Stimulated activated CD8-positive, alpha-beta memory T cell treated with anti-CD3 and anti-CD28 coated beads, Interleukin-12 subunit alpha, Interleukin-12 subunit beta, amount 100 ng/mL, for 24 hours (primary cell): ENCODE measurements around the gene HOXD12.

Experiments used
- DNase-seq: peaks from one replicate; pipeline ENCODE4 v3.0.0-alpha.2; 2020; ENCODE audit errors: extremely low read depth

The HOXD12 gene

GRCh38 chr2:176092270-176093144, 7.1 kb upstream of the HOXD12 start, which contains the start of gene HOXD13:
HOXD13 (plus strand) TSS chr2:176092721; CDS start chr2:176092891, 170 bp downstream.
- DNase-seq = no peak

GRCh38 chr2:176093145-176093897, 6.3 kb upstream of the HOXD12 start:
- DNase-seq = no peak

DNA sequence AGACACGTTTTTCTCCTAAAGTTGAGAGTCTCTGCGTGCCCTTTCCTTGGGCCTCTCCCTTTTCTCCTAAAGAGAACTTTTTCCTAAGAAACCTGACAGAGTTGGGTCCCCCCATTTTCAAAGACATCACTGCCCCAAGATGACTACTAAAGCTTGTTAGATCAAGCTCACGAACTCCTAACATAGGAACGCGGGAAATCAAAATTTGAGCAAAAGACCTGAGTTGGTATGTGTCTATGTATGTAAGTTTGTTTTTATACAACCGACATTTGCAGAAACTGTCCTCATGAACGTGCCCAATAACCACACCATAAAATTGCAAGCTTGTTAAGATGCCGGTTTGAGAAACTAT, 5.7 kb upstream of the HOXD12 start:
- DNase-seq = no peak

DNA sequence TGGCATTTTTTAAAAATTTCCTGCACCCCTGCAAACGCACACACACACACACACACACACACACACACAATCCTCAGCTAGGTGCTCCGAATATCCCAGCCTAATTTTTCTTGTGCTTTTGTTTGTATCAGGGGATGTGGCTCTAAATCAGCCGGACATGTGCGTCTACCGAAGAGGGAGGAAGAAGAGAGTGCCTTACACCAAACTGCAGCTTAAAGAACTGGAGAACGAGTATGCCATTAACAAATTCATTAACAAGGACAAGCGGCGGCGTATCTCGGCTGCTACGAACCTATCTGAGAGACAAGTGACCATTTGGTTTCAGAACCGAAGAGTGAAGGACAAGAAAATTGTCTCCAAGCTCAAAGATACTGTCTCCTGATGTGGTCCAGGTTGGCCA, 5.2 kb upstream of the HOXD12 start:
- no peak for DNase-seq

- DNase-seq = no peak
Observed at GRCh38 chr2:176095421-176095820, 4.2 kb upstream of the HOXD12 start.

DNA sequence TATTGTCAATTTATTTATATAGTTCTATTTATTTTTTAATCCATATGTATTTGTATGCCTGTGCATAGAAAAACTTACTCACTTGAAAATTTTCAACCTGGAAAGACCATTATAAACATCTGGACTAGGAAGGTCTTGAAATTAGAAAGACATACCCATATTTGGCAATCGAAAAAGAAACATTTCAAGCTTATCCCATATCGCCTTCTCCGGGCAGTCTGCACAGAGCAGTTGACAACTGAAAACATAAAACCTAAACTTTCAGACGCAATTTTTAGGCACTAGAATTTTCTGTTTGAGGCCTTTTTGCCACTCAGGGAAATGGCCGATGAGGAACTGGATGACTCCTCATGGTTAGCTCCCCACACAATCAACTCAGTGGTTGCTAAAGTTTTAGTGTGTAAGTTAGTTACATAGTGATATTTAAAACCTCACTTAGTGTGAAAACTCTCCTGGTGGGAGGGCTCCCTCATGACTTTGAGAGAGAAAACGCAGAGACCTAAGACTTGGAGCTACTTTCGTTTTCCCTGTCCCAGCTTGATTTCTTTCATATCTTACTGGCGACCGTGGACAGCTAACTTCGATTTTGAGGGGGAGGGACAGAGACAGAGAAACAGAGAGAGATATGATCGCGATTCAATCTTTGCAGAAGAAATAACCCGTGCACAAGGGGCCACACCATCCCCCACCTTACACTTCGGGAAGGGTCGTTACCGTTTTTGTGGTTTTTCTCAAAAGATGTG, 3.2 kb upstream of the HOXD12 start:
- DNase-seq = no peak

DNA sequence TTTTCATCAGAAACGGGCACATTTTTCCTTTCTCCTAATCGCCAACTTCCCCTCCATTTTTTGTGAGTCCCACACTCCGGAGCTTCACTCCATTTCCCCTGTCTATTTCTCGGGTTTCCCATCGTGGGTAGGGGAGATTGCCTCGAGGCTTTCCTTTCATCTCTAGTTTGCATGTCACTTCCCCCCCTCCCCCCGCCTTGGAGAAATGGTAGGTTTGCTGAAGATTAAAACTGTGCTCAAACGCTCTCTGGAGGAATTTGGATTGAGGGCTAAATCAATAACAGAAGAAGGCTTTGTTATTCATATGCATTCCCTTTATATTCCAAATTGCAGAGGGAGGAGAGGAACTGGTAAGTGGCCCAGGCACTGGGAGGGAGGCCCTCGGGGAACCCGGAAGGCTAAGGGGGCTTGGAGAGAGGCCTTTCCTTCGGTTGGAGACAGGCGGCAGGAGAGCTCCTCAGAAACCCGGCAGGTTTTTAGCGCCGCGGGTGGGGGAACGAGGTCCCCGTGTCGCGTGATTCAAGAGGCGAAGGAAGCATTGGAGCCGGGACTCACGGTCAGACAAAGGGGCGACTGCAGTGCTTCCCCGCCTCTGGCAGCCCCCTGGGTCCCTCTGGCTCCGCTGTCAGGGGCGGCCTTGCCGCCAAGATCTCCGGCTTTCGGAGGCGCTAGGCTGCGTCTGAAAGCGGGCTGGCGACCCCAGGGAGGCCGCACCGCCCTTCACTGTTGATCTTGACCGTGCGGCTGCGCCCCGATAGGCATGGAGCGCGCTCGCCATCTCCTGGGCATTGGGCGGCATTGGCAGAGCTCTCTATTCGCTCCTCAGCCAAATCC, 2.4 kb upstream of the HOXD12 start:
- no peak for DNase-seq

GRCh38 chr2:176097820-176098365, 1.7 kb upstream of the HOXD12 start:
- no peak for DNase-seq

DNA sequence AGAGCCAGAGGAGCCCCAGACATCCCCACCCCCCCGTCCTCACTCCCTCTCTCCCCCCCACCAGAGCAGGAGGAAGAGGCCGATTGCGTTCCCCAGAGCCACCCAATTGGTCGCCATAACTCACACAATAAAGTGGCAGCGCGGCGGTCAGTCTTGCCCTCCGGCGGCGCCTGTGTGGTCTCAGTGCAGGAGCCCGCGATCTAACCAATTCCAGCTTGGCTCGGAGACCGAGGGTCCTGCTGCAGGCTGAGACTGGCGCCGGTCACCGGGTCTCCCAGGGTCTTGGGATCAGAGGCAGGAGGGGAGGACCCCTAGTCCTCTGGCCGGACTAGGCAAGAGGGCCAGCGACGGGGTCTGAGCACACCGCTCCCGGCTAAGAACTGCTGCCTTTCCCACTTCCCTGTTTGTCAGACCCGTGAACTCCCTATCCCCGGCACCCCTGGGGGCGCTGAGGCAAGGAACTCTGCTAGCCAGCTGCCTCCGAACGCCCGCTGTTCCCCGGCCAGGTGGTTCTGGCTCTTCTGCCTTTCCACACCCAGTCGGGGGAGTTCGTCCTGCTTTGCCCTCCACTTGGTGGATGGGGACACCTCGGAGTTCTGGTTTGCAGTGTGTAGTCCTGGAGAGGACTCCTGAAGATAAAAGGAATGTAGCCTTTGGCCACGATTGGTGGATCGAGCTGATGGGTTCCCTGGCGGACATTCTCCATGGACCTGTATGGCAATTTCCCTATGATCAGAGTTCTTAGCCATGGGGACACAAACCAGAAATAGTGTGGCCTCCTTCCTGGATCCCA, 1.0 kb upstream of the HOXD12 start:
- DNase-seq = no peak

- DNase-seq = no peak
Observed at GRCh38 chr2:176099159-176099727, 352 bp upstream of the HOXD12 start.

- DNase-seq = no peak
Observed at GRCh38 chr2:176100547-176101140, 1.0 kb downstream of the HOXD12 start.

- no peak for DNase-seq
Observed at GRCh38 chr2:176101216-176101830, 1.7 kb downstream of the HOXD12 start.

DNA sequence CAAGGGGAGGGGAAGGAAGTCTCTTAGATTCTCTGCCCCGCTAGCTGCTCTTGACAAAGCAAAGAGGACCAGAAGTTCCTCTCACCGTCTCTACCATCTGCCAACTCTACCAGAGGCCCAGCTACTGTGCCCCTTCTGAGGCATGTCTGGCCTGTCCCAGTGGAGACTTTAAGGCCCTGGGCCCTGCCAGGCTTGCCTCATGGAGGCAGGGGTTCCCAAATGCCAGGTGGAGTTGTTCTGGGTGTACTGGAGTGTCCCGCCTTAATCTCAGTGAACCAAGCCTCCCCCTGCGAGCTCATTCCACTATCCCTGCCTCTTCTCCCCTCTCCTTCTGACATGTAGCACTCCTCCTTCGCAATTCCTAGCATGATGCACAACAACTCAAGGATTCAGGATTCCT, 2.2 kb downstream of the HOXD12 start:
- DNase-seq = no peak

GRCh38 chr2:176102309-176102866, 2.8 kb downstream of the HOXD12 start:
- DNase-seq = no peak

DNA sequence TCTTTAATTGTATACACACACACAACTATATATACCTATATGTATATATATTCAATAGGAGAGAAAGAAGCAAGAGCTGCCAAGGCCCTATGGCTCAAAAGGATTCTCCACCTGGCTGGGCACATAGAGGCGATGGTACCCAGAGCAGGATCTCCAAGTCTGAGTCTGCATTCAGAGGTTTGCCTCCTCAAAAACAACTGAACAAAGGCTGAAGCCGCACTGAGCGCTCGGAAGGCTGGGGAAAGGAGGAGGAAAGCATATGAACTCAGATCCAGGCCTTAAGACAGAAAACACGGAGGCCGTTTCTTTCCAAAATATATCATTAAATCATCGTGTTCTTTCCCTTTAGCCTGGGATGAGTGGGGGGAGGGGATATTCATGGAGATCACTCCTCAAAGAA, 3.6 kb downstream of the HOXD12 start:
- no peak for DNase-seq

DNA sequence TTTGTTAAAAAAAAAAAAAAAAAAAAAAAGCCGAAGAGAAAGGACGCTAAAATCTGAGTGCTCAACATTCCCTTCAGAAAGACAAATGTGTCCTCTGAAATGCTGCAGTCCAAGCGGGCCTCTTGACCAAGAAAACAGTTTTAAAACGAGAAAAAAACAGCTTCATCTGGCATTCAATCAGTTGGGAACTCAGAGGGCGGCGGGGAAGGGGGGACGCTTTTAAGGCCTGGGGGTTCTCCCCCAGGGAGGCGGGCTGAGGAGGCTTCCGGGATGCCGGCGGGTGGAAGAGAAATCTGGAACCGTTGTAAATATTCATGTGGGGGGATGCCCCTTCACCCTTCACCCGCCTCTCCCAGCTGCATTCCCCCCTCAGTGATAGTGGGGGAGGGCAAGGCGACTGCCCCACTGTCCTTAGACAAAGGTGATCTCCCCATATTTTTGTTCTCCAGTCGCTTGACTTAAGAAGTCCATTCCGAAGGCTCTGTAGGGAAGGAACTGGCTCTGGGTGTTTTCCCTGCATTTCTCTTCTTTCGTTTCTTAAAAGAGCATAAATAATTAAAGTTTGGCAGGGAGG, 4.2 kb downstream of the HOXD12 start:
- DNase-seq = no peak

DNA sequence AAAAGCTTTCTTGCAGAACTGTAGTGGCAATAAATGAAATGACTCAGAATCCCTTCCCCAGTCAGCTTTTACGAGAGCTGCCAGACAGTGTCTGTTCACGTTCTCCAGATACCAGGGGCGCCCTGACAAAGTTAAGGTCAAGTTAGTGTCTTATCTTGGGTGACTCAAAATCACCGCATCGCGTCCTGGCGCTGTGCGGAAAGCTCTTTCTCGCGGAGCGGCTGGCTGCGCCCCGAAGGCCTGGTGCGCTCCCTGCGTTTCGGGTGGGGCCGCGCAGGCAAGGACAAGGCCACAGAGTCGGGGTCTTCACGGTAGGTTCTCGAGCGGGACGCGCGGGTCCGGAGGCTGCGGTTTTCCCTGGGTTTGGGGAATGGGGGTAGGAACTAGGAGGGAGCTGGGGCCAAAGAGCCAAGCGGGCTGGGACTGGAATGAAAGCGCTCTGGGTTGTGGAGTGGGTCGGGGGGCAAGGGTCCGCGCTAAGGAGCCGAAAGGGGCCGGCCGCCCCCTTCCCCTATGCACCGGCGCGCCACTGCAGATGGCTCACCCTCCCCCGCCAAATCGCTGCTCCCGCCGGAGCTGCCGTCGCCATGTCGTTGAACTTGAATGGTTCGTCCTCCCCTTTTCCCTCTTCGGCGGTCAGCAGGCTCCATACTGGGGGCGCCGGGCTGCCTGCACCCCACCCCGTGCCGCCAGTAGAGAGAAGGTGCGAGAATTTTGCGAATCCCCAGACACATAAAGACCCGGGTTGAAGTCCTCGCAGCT, 4.9 kb downstream of the HOXD12 start:
- no peak for DNase-seq
